GM12801 (cell line): ENCODE measurements around the gene BID.

Experiments used
- TF ChIP-seq, protein P1 (sequence below): IDR thresholded peaks from one replicate; pipeline ENCODE4 v1.5.1; 2011; ENCODE audit warnings: control low read depth; ENCODE audit not compliant: insufficient read length; ENCODE audit errors: extremely low read depth

The BID gene

GRCh38 chr22:17694752-17695151 lies 79.5 kb downstream of the BID start:
- TF ChIP-seq, protein P1, sequence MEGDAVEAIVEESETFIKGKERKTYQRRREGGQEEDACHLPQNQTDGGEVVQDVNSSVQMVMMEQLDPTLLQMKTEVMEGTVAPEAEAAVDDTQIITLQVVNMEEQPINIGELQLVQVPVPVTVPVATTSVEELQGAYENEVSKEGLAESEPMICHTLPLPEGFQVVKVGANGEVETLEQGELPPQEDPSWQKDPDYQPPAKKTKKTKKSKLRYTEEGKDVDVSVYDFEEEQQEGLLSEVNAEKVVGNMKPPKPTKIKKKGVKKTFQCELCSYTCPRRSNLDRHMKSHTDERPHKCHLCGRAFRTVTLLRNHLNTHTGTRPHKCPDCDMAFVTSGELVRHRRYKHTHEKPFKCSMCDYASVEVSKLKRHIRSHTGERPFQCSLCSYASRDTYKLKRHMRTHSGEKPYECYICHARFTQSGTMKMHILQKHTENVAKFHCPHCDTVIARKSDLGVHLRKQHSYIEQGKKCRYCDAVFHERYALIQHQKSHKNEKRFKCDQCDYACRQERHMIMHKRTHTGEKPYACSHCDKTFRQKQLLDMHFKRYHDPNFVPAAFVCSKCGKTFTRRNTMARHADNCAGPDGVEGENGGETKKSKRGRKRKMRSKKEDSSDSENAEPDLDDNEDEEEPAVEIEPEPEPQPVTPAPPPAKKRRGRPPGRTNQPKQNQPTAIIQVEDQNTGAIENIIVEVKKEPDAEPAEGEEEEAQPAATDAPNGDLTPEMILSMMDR, result no peak

- TF ChIP-seq, protein P1, result no peak
Observed at GRCh38 chr22:17694193-17694592, 80.1 kb downstream of the BID start.

DNA sequence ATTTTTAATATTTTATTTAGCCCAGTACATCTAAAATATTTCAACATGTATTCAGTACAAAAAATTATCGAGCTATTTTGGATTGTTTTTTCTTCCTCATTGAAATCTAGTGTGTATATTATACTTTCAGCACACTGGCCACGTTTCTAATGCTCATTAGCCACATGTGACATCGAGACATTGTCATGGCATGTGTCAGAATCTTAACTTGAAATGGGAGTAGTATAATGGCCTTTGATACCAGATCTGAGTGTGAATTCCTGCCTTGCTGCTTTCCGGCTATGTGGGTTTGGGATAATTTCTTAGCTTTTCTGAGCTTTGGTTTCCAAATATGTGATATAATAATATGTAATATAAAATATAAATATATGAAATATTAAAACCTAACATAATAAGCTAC lies 81.4 kb downstream of the BID start:
- TF ChIP-seq, protein P1, result no peak

DNA sequence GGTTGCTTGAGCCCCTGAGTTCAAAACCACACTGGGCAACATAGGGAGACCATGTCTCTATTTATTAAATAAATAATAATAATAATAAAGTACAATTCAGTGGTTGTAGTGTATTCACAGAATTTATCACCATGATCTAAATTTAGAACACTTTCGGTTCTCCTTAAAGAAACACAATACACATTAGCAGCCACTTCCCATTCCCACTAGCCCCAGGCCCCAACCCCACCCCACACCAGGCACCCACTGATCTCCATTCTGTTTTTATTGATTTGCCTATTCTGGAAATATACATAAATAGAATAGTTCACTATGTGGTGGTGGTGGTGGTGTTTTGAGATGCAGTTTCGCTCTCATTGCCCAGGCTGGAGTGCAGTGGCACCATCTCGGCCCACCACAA lies 90.0 kb downstream of the BID start:
- TF ChIP-seq, protein P1, result no peak
